Mesothelial cell of epicardium (in vitro differentiated cells): Measurements from ENCODE around the gene CTDSPL. TPM values are rescaled to one million over a fixed set of nuclear protein-coding genes. Genes with fewer than 3 reads are reported as not detected.

Source experiments
- DNase-seq, 2 experiments: peaks; one replicate each; pipeline ENCODE4 v3.0.0; 2021; ENCODE audit warnings: low spot score in 2 of 2; ENCODE audit not compliant: unreplicated experiment in 2 of 2
- H3K27ac Mint-ChIP-seq: 2 replicates; pipeline ENCODE4 v1.8.0; 2021; ENCODE audit warnings: mixed read lengths
- H3K27me3 Mint-ChIP-seq: 2 replicates; pipeline ENCODE4 v1.8.0; 2021; ENCODE audit warnings: low read depth, mixed read lengths
- H3K36me3 Mint-ChIP-seq: 2 replicates; pipeline ENCODE4 v1.8.0; 2021; ENCODE audit warnings: mixed read lengths
- H3K4me1 Mint-ChIP-seq: 2 replicates; pipeline ENCODE4 v1.8.0; 2021; ENCODE audit warnings: mixed read lengths
- H3K4me3 Mint-ChIP-seq: 2 replicates; pipeline ENCODE4 v1.8.0; 2021; ENCODE audit warnings: mild to moderate bottlenecking, moderate library complexity, mixed read lengths
- H3K9me3 Mint-ChIP-seq: 2 replicates; pipeline ENCODE4 v1.8.0; 2021; ENCODE audit warnings: mixed read lengths
- CTCF ChIP-seq: fragments of 200-600 bp; sonication (generic); IDR thresholded peaks from one replicate; pipeline ENCODE4 v1.5.0; 2021; ENCODE audit warnings: antibody characterized with exemption; ENCODE audit not compliant: unreplicated experiment
- total RNA-seq: library from RNA; stranded (reverse); gene quantifications from 3 replicates; pipeline ENCODE4 v1.2.1, GENCODE V29; 2021

Gene CTDSPL
- total RNA-seq, 1 donor from 2014 or later = 29.9 TPM

GRCh38 chr3:37992271-37993066, 130.8 kb downstream of the CTDSPL start:
- TF ChIP-seq CTCF = no peak
- no peaks in the 10 kb centered on the region for H3K9me3 Mint-ChIP-seq
- peaks cover 24% of the 10 kb centered on the region for H3K4me1 Mint-ChIP-seq
- H3K27me3 Mint-ChIP-seq = peaks cover 4% of the 10 kb centered on the region
- peak overlapping the region; percentile 20 for H3K4me3 Mint-ChIP-seq
- no peak for DNase-seq
- H3K36me3 Mint-ChIP-seq = no peaks in the 10 kb centered on the region
- H3K27ac Mint-ChIP-seq = no peak overlapping the region

GRCh38 chr3:37993067-37993455, 131.4 kb downstream of the CTDSPL start:
- H3K27me3 Mint-ChIP-seq = peaks cover 4% of the 10 kb centered on the region
- peaks cover 24% of the 10 kb centered on the region for H3K4me1 Mint-ChIP-seq
- peak overlapping the region; percentile 20 for H3K4me3 Mint-ChIP-seq
- no peak for DNase-seq
- H3K9me3 Mint-ChIP-seq = no peaks in the 10 kb centered on the region
- H3K27ac Mint-ChIP-seq = no peak overlapping the region
- no peaks in the 10 kb centered on the region for H3K36me3 Mint-ChIP-seq
- no peak for TF ChIP-seq CTCF

- DNase-seq = no peak
- Mint-ChIP-seq H3K9me3 (no peaks in the 10 kb centered on the region), H3K4me3 (peak overlapping the region; percentile 93), H3K27ac (peak overlapping the region; percentile 90), H3K36me3 (no peaks in the 10 kb centered on the region), H3K4me1 (peaks cover 28% of the 10 kb centered on the region), H3K27me3 (peaks cover 4% of the 10 kb centered on the region)
- TF ChIP-seq CTCF = no peak
Measured at GRCh38 chr3:37993460-37993819, 131.8 kb downstream of the CTDSPL start.

- Mint-ChIP-seq H3K4me3 (peak overlapping the region; percentile 93), H3K36me3 (no peaks in the 10 kb centered on the region), H3K27ac (peak overlapping the region; percentile 90), H3K9me3 (no peaks in the 10 kb centered on the region), H3K4me1 (peaks cover 32% of the 10 kb centered on the region), H3K27me3 (peaks cover 4% of the 10 kb centered on the region)
- DNase-seq = peak in 1 of 2 experiments; percentile 67
- TF ChIP-seq CTCF = no peak
Measured at GRCh38 chr3:37993820-37994638, 132.3 kb downstream of the CTDSPL start.

GRCh38 chr3:37994639-37994972, 132.9 kb downstream of the CTDSPL start:
- Mint-ChIP-seq H3K27ac (peak overlapping the region; percentile 90), H3K4me3 (peak overlapping the region; percentile 93), H3K36me3 (peaks cover under 1% of the 10 kb centered on the region), H3K27me3 (peaks cover 4% of the 10 kb centered on the region), H3K9me3 (no peaks in the 10 kb centered on the region), H3K4me1 (peaks cover 35% of the 10 kb centered on the region)
- DNase-seq = no peak
- TF ChIP-seq CTCF = no peak
